Measurements from ENCODE around the gene SPINT4.
"Not testable (repeated sequence)": the region's sequence is repeated elsewhere in the genome, so short reads cannot be mapped to it uniquely, and the experiment has no call there.

SPINT4 gene

GRCh38 chr20:45735988-45736387 lies 13.8 kb downstream of the SPINT4 start:
- no peak overlapping the region for H3K4me3 ChIP-seq (replicated peaks in 1 of 2; ENCODE audit: low read depth in 2 of 2, low read length in 2 of 2)
- TF ChIP-seq CTCF (IDR thresholded peaks at IDR 0.05; ENCODE audit: low read depth, low read length) = no peak
- DNase-seq (ENCODE audit: low read depth in 2 of 2) = no peak

GRCh38 chr20:45742596-45742995 lies 20.4 kb downstream of the SPINT4 start:
- DNase-seq (ENCODE audit: low read depth in 2 of 2) = no peak
- no peak for TF ChIP-seq CTCF (IDR thresholded peaks at IDR 0.05; ENCODE audit: low read depth, low read length)
- H3K4me3 ChIP-seq (replicated peaks in 1 of 2; ENCODE audit: low read depth in 2 of 2, low read length in 2 of 2) = no peak overlapping the region

GRCh38 chr20:45745015-45745414 lies 22.9 kb downstream of the SPINT4 start:
- no peak for DNase-seq (ENCODE audit: low read depth in 2 of 2)
- H3K4me3 ChIP-seq (replicated peaks in 1 of 2; ENCODE audit: low read depth in 2 of 2, low read length in 2 of 2) = no peak overlapping the region
- no peak for TF ChIP-seq CTCF (IDR thresholded peaks at IDR 0.05; ENCODE audit: low read depth, low read length)

- no peak overlapping the region for H3K4me3 ChIP-seq (replicated peaks in 1 of 2; ENCODE audit: low read depth in 2 of 2, low read length in 2 of 2)
- no peak for DNase-seq (ENCODE audit: low read depth in 2 of 2)
- no peak for TF ChIP-seq CTCF (IDR thresholded peaks at IDR 0.05; ENCODE audit: low read depth, low read length)
Measured at GRCh38 chr20:45751721-45752120, 29.6 kb downstream of the SPINT4 start.

GRCh38 chr20:45752746-45753145 lies 30.6 kb downstream of the SPINT4 start:
- DNase-seq (ENCODE audit: low read depth in 2 of 2) = no peak
- no peak for TF ChIP-seq CTCF (IDR thresholded peaks at IDR 0.05; ENCODE audit: low read depth, low read length)
- no peak overlapping the region for H3K4me3 ChIP-seq (replicated peaks in 1 of 2; ENCODE audit: low read depth in 2 of 2, low read length in 2 of 2)

- DNase-seq (ENCODE audit: low read depth in 2 of 2) = no peak
- H3K4me3 ChIP-seq (replicated peaks in 1 of 2; ENCODE audit: low read depth in 2 of 2, low read length in 2 of 2) = no peak overlapping the region
- no peak for TF ChIP-seq CTCF (IDR thresholded peaks at IDR 0.05; ENCODE audit: low read depth, low read length)
Measured at GRCh38 chr20:45758096-45758495, 35.9 kb downstream of the SPINT4 start.

GRCh38 chr20:45759921-45760320 lies 37.8 kb downstream of the SPINT4 start:
- not testable (repeated sequence) for H3K4me3 ChIP-seq (replicated peaks in 1 of 2; ENCODE audit: low read depth in 2 of 2, low read length in 2 of 2); DNase-seq (ENCODE audit: low read depth in 2 of 2)

GRCh38 chr20:45761966-45762365 lies 39.8 kb downstream of the SPINT4 start:
- H3K4me3 ChIP-seq (replicated peaks in 1 of 2; ENCODE audit: low read depth in 2 of 2, low read length in 2 of 2); DNase-seq (ENCODE audit: low read depth in 2 of 2): not testable (repeated sequence)

GRCh38 chr20:45764618-45765282 lies 42.6 kb downstream of the SPINT4 start:
- DNase-seq (ENCODE audit: low read depth in 2 of 2); H3K4me3 ChIP-seq (replicated peaks in 1 of 2; ENCODE audit: low read depth in 2 of 2, low read length in 2 of 2): not testable (repeated sequence)

Data from cardiac fibroblast (primary cell).